H9 (cell line): ENCODE results near the gene PARL. TPM values are rescaled to one million over a fixed set of nuclear protein-coding genes. Genes with fewer than 3 reads are reported as not detected.

Experiments
- DNase-seq: peaks from one replicate; pipeline ENCODE4 v3.0.0-alpha.2; 2017
- H2AFZ ChIP-seq: one replicate; pipeline ENCODE4 v1.6.1; 2013; ENCODE audit warnings: mild to moderate bottlenecking, low read length, control low read depth, moderate library complexity
- H2AK5ac ChIP-seq: 2 replicates; pipeline ENCODE4 v1.6.1; 2013; ENCODE audit warnings: low read length, control low read depth, mixed read lengths; ENCODE audit not compliant: insufficient read length
- H2BK120ac ChIP-seq: one replicate; pipeline ENCODE4 v1.6.1; 2013; ENCODE audit warnings: low read depth, mild to moderate bottlenecking, low read length, control low read depth, inconsistent platforms; ENCODE audit not compliant: poor library complexity, severe bottlenecking
- H2BK12ac ChIP-seq: 2 replicates; pipeline ENCODE4 v1.6.1; 2013; ENCODE audit warnings: low read length, control low read depth, mixed read lengths, low read depth; ENCODE audit not compliant: insufficient read length
- H2BK15ac ChIP-seq: 2 replicates; pipeline ENCODE4 v1.6.1; 2013; ENCODE audit warnings: low read depth, low read length, control low read depth
- H2BK20ac ChIP-seq: one replicate; pipeline ENCODE4 v1.6.1; 2013; ENCODE audit warnings: low read depth, mild to moderate bottlenecking, low read length, control low read depth, inconsistent platforms; ENCODE audit not compliant: poor library complexity, severe bottlenecking
- H2BK5ac ChIP-seq: 2 replicates; pipeline ENCODE4 v1.6.1; 2013; ENCODE audit warnings: low read length, control low read depth, mixed read lengths; ENCODE audit not compliant: insufficient read length
- H3K14ac ChIP-seq: 2 replicates; pipeline ENCODE4 v1.6.1; 2013; ENCODE audit warnings: low read length, control low read depth; ENCODE audit not compliant: insufficient read depth
- H3K18ac ChIP-seq: 2 replicates; pipeline ENCODE4 v1.6.1; 2013; ENCODE audit warnings: low read depth, mild to moderate bottlenecking, mixed read lengths, low read length, control low read depth; ENCODE audit not compliant: insufficient read length
- H3K23ac ChIP-seq: 2 replicates; pipeline ENCODE4 v1.6.1; 2013; ENCODE audit warnings: low read length, control low read depth, mixed read lengths, low read depth; ENCODE audit not compliant: insufficient read length
- H3K23me2 ChIP-seq: 2 replicates; pipeline ENCODE4 v1.6.1; 2013; ENCODE audit warnings: low read depth, mild to moderate bottlenecking, mixed read lengths, low read length, control low read depth; ENCODE audit not compliant: insufficient read length, poor library complexity, severe bottlenecking
- H3K27ac ChIP-seq: 2 replicates; pipeline ENCODE4 v1.5.1; 2013; ENCODE audit warnings: low read length, control low read depth, mixed read lengths, low read depth; ENCODE audit not compliant: insufficient read length
- H3K27me3 ChIP-seq: 2 replicates; pipeline ENCODE4 v1.6.1; 2013; ENCODE audit warnings: low read length, control low read depth, inconsistent platforms; ENCODE audit not compliant: insufficient read depth
- H3K4ac ChIP-seq: 2 replicates; pipeline ENCODE4 v1.6.1; 2013; ENCODE audit warnings: low read depth, mild to moderate bottlenecking, control low read depth, inconsistent platforms, low read length, moderate library complexity
- H3K4me1 ChIP-seq: 2 replicates; pipeline ENCODE4 v1.6.1; 2013; ENCODE audit warnings: low read length, control low read depth, inconsistent platforms; ENCODE audit not compliant: insufficient read depth
- H3K4me2 ChIP-seq: 2 replicates; pipeline ENCODE4 v1.6.1; 2013; ENCODE audit warnings: low read length, control low read depth, mixed read lengths; ENCODE audit not compliant: insufficient read length, insufficient read depth
- H3K56ac ChIP-seq: 2 replicates; pipeline ENCODE4 v1.6.1; 2013; ENCODE audit warnings: low read depth, mild to moderate bottlenecking, mixed read lengths, low read length, control low read depth; ENCODE audit not compliant: insufficient read length
- H3K79me1 ChIP-seq: 2 replicates; pipeline ENCODE4 v1.6.1; 2013; ENCODE audit warnings: low read depth, mild to moderate bottlenecking, moderate library complexity, low read length, control low read depth, inconsistent platforms; ENCODE audit not compliant: insufficient read depth, poor library complexity, severe bottlenecking
- H3K79me2 ChIP-seq: 2 replicates; pipeline ENCODE4 v1.6.1; 2013; ENCODE audit warnings: low read length, control low read depth, inconsistent platforms; ENCODE audit not compliant: insufficient read depth
- H3K9ac ChIP-seq: 2 replicates; pipeline ENCODE4 v1.6.1; 2013; ENCODE audit warnings: low read length, control low read depth, mixed read lengths; ENCODE audit not compliant: insufficient read length; ENCODE audit errors: extremely low read depth
- H3K9me3 ChIP-seq: one replicate; pipeline ENCODE4 v1.6.1; 2013; ENCODE audit warnings: low read depth, low read length, inconsistent platforms; ENCODE audit not compliant: control insufficient read depth
- H3T11ph ChIP-seq: one replicate; pipeline ENCODE4 v1.6.1; 2013; ENCODE audit warnings: mild to moderate bottlenecking, low read length, control low read depth, inconsistent platforms
- H4K20me1 ChIP-seq: one replicate; pipeline ENCODE4 v1.6.1; 2013; ENCODE audit not compliant: control insufficient read depth, insufficient read length, insufficient read depth
- H4K5ac ChIP-seq: 2 replicates; pipeline ENCODE4 v1.6.1; 2013; ENCODE audit warnings: low read depth, mild to moderate bottlenecking, mixed read lengths, low read length, control low read depth; ENCODE audit not compliant: insufficient read length
- H4K8ac ChIP-seq: replicated peaks from 2 replicates; pipeline ENCODE4 v1.6.1; 2013; ENCODE audit warnings: low read length, control low read depth, mixed read lengths, low read depth; ENCODE audit not compliant: insufficient read length
- H4K91ac ChIP-seq: 2 replicates; pipeline ENCODE4 v1.6.1; 2013; ENCODE audit warnings: low read depth, mild to moderate bottlenecking, moderate library complexity, mixed read lengths, low read length, control low read depth; ENCODE audit not compliant: insufficient read length
- H3K27ac Mint-ChIP-seq, 3 experiments: 2 replicates in 2 of 3; 3 replicates in 1 of 3; pipeline ENCODE4 v1.8.0; 2020 to 2021; ENCODE audit warnings: mixed read lengths in 3 of 3, mild to moderate bottlenecking in 1 of 3, moderate library complexity in 1 of 3
- H3K27me3 Mint-ChIP-seq: 2 replicates; pipeline ENCODE4 v1.8.0; 2021; ENCODE audit warnings: low read depth, mild to moderate bottlenecking, moderate library complexity, mixed read lengths
- H3K36me3 Mint-ChIP-seq, 3 experiments: 2 replicates in 2 of 3; 3 replicates in 1 of 3; pipeline ENCODE4 v1.8.0; 2020 to 2021; ENCODE audit warnings: low read depth in 3 of 3, mixed read lengths in 3 of 3; ENCODE audit not compliant: insufficient read depth in 1 of 3
- H3K4me1 Mint-ChIP-seq, 2 experiments: 2 replicates each; pipeline ENCODE4 v1.8.0; 2020; ENCODE audit warnings: mixed read lengths in 2 of 2
- H3K4me3 Mint-ChIP-seq, 2 experiments: 2 replicates in 1 of 2; 3 replicates in 1 of 2; pipeline ENCODE4 v1.8.0; 2020 to 2021; ENCODE audit warnings: mild to moderate bottlenecking in 2 of 2, mixed read lengths in 2 of 2, moderate library complexity in 1 of 2
- H3K9me3 Mint-ChIP-seq, 2 experiments: 2 replicates in 1 of 2; 3 replicates in 1 of 2; pipeline ENCODE4 v1.8.0; 2020; ENCODE audit warnings: mild to moderate bottlenecking in 2 of 2, mixed read lengths in 2 of 2, moderate library complexity in 1 of 2
- CTCF ChIP-seq: fragments of 200-600 bp; sonication (generic); conservative IDR thresholded peaks from 3 replicates; pipeline ENCODE4 v1.8.0; 2021; ENCODE audit warnings: antibody characterized with exemption, mild to moderate bottlenecking
- WGBS: extraction: QIAGEN DNeasy Blood & Tissue Kit; methylation state at CpG from one replicate; pipeline ENCODE4 v1.1.7; 2013; ENCODE audit warnings: missing lambda C conversion rate, low lambda C conversion rate, mixed read lengths; ENCODE audit not compliant: insufficient read length; ENCODE audit errors: extremely low coverage; 5-methylcytosine and 5-hydroxymethylcytosine counted together
- microRNA-seq: library from miRNA; unstranded; fragments of <30 nt; microRNA quantifications from one replicate; pipeline ENCODE4, GENCODE V29; 2020; ENCODE audit warnings: borderline microRNAs expressed
- total RNA-seq: library from RNA; stranded (reverse); gene quantifications from 2 replicates; pipeline ENCODE4 v1.2.1, GENCODE V29; 2021

The PARL gene
- total RNA-seq, 1 experiment from 2014 or later, result 94.5 TPM

- H4K91ac ChIP-seq, result no peak overlapping the region
- WGBS, result no CpG with 5 or more reads among the region's 14 CpGs
- no peak overlapping the region for H2AFZ ChIP-seq
- no peaks in the 10 kb centered on the region for H3K4me1 Mint-ChIP-seq
- H3K4ac ChIP-seq, result no peak overlapping the region
- no peaks in the 10 kb centered on the region for H4K20me1 ChIP-seq
- H3K14ac ChIP-seq, result no peak overlapping the region
- H3K23ac ChIP-seq, result no peak overlapping the region
- no peak overlapping the region for H2BK120ac ChIP-seq
- no peak overlapping the region for H2BK15ac ChIP-seq
- H3K36me3 Mint-ChIP-seq, result peaks cover 52 to 93% (median 89%) of the 10 kb centered on the region in 3 experiments
- H3K4me2 ChIP-seq, result no peak overlapping the region
- H3K4me1 ChIP-seq, result no peaks in the 10 kb centered on the region
- no peak overlapping the region for H4K5ac ChIP-seq
- H2BK12ac ChIP-seq, result no peak overlapping the region
- no peaks in the 10 kb centered on the region for H3K9me3 Mint-ChIP-seq
- no peak overlapping the region for H3K18ac ChIP-seq
- no peak overlapping the region for H2BK20ac ChIP-seq
- H3K79me2 ChIP-seq, result no peaks in the 10 kb centered on the region
- H3K9ac ChIP-seq, result no peak overlapping the region
- TF ChIP-seq CTCF, result no peak
- H3K79me1 ChIP-seq, result no peaks in the 10 kb centered on the region
- no peaks in the 10 kb centered on the region for H3K9me3 ChIP-seq
- H3K56ac ChIP-seq, result no peak overlapping the region
- no peak overlapping the region for H3K4me3 Mint-ChIP-seq
- no peak overlapping the region for H3T11ph ChIP-seq
- H2BK5ac ChIP-seq, result no peak overlapping the region
- H3K23me2 ChIP-seq, result no peaks in the 10 kb centered on the region
- no peaks in the 10 kb centered on the region for H3K27me3 ChIP-seq
- no peak for DNase-seq
- H2AK5ac ChIP-seq, result no peak overlapping the region
- no peak overlapping the region for H3K27ac ChIP-seq
- H3K27me3 Mint-ChIP-seq, result no peaks in the 10 kb centered on the region
- no peak overlapping the region for H4K8ac ChIP-seq
- H3K27ac Mint-ChIP-seq, result no peak overlapping the region
These were observed 104.7 kb downstream of the PARL start for GRCh38 chr3:183779896-183780465.

Small RNAs within 50 kb of the gene (microRNA-seq; reads per million reads assigned to microRNA genes)
- gene MIR4448, result not detected

Other genes with a start within 250 kb of the PARL start
- gene KLHL24, start 249.3 kb downstream of the PARL start, total RNA-seq, result 17.2 and 17.7 TPM in 2 replicates
- 37.7 and 40.3 TPM in 2 replicates for gene YEATS2, start 187.1 kb downstream of the PARL start, total RNA-seq
- 5.6 and 7.1 TPM in 2 replicates for gene MAP6D1, start 59.3 kb downstream of the PARL start, total RNA-seq
- 32.5 and 37.6 TPM in 2 replicates for gene ABCC5, start 133.0 kb upstream of the PARL start, total RNA-seq
- not detected in 2 replicates for gene HTR3D, start 146.9 kb upstream of the PARL start, total RNA-seq
- not detected in 2 replicates for gene HTR3C, start 168.2 kb upstream of the PARL start, total RNA-seq
- gene HTR3E, start 212.2 kb upstream of the PARL start, total RNA-seq, result not detected in 2 replicates